HL-60/S4 treated with retinoic acid at 250 ng/mL for 4 days and 3 days (cell line): ENCODE measurements around the gene CLEC10A.
"Not testable (repeated sequence)": the region's sequence is repeated elsewhere in the genome, so short reads cannot be mapped to it uniquely, and the experiment has no call there.

Experiments
- in situ Hi-C: fragments of 300-500 bp; cut with MboI; formaldehyde crosslinking; loops from 2 replicates; pipeline ENCODE4 v1.7.0; 2022; ENCODE audit warnings: low sequenced_read_pairs

Gene CLEC10A

GRCh38 chr17:7078711-7079110 lies 1.3 kb downstream of the CLEC10A start:
- in situ Hi-C loops = no loop called here

- in situ Hi-C loops = no loop called here
These were observed 2.0 kb downstream of the CLEC10A start for GRCh38 chr17:7077911-7078546.

- in situ Hi-C loops = no loop called here
These were observed 5.1 kb downstream of the CLEC10A start for GRCh38 chr17:7074931-7075330.

- in situ Hi-C loops = no loop called here
These were observed 7.6 kb downstream of the CLEC10A start for GRCh38 chr17:7072406-7072805.

GRCh38 chr17:7070712-7071111 lies 9.3 kb downstream of the CLEC10A start:
- in situ Hi-C loops = no loop called here

- in situ Hi-C loops = no loop called here
These were observed 11.8 kb downstream of the CLEC10A start for GRCh38 chr17:7068268-7068667.

- in situ Hi-C loops = no loop called here
These were observed 12.9 kb downstream of the CLEC10A start for GRCh38 chr17:7067198-7067597.

- in situ Hi-C loops = no loop called here
These were observed 15.8 kb downstream of the CLEC10A start for GRCh38 chr17:7064261-7064660.

GRCh38 chr17:7063518-7064094 lies 16.4 kb downstream of the CLEC10A start:
- in situ Hi-C loops = no loop called here

GRCh38 chr17:7060165-7060891 lies 19.7 kb downstream of the CLEC10A start:
- in situ Hi-C loops = no loop called here

GRCh38 chr17:7058831-7059447 lies 21.1 kb downstream of the CLEC10A start:
- in situ Hi-C loops = no loop called here

GRCh38 chr17:7056386-7056785 lies 23.7 kb downstream of the CLEC10A start:
- in situ Hi-C loops = no loop called here

- in situ Hi-C loops = not testable (repeated sequence)
These were observed 29.5 kb downstream of the CLEC10A start for GRCh38 chr17:7050583-7050982.

GRCh38 chr17:7048968-7049367 lies 31.1 kb downstream of the CLEC10A start:
- in situ Hi-C loops = loop anchor here (10.0 kb wide), 1 partner anchor 86 kb away; no protein-coding TSS in a partner anchor

GRCh38 chr17:7047566-7047965 lies 32.5 kb downstream of the CLEC10A start:
- in situ Hi-C loops = loop anchor here (10.0 kb wide), 1 partner anchor 87 kb away; no protein-coding TSS in a partner anchor

- in situ Hi-C loops = loop anchor here (10.0 kb wide), 1 partner anchor 88 kb away; no protein-coding TSS in a partner anchor
These were observed 33.2 kb downstream of the CLEC10A start for GRCh38 chr17:7046725-7047397.

GRCh38 chr17:7046127-7046724 lies 33.8 kb downstream of the CLEC10A start:
- in situ Hi-C loops = loop anchor here (10.0 kb wide), 1 partner anchor 89 kb away; no protein-coding TSS in a partner anchor

GRCh38 chr17:7045492-7046126 lies 34.4 kb downstream of the CLEC10A start:
- in situ Hi-C loops = loop anchor here (10.0 kb wide), 1 partner anchor 89 kb away; no protein-coding TSS in a partner anchor

GRCh38 chr17:7043497-7044198 lies 36.4 kb downstream of the CLEC10A start, which contains the start of gene SLC16A11:
SLC16A11 (minus strand) TSS chr17:7044092; CDS start chr17:7043513, 579 bp downstream.
- in situ Hi-C loops = loop anchor here (10.0 kb wide), 1 partner anchor 91 kb away; no protein-coding TSS in a partner anchor
